GM12878 (cell line): ENCODE measurements around the gene PHF1. TPM values are rescaled to one million over a fixed set of nuclear protein-coding genes. Genes with fewer than 3 reads are reported as not detected.

Experiments used
- CBFB ChIP-seq: IDR thresholded peaks from 2 replicates; pipeline ENCODE4 v1.6.1; 2016; ENCODE audit warnings: antibody characterized with exemption, low read depth
- CBX5 ChIP-seq: sonication (generic); IDR thresholded peaks from 2 replicates; pipeline ENCODE4 v1.6.1; 2016; ENCODE audit warnings: low read depth, moderate library complexity, mild to moderate bottlenecking, inconsistent platforms
- CHD1 ChIP-seq: IDR thresholded peaks from 2 replicates; pipeline ENCODE4 v1.6.1; 2012; ENCODE audit warnings: low read depth, low read length, improper control_type of control experiment
- DPF2 ChIP-seq: fragments of 450-650 bp; IDR thresholded peaks from 2 replicates; pipeline ENCODE4 v1.6.1; 2017; ENCODE audit warnings: mild to moderate bottlenecking
- FOS ChIP-seq: IDR thresholded peaks from 3 replicates; pipeline ENCODE4 v1.6.1; 2011; ENCODE audit warnings: borderline replicate concordance; ENCODE audit not compliant: insufficient read length; ENCODE audit errors: extremely low read depth
- GATAD2B ChIP-seq: fragments of 450-650 bp; conservative IDR thresholded peaks from 2 replicates; pipeline ENCODE4 v1.6.1; 2017; ENCODE audit warnings: low read depth, mild to moderate bottlenecking, moderate library complexity
- MYC ChIP-seq: IDR thresholded peaks from 2 replicates; pipeline ENCODE4 v1.6.1; 2011; ENCODE audit warnings: mild to moderate bottlenecking, low read length, moderate library complexity, inconsistent platforms; ENCODE audit not compliant: insufficient read depth, insufficient replicate concordance, insufficient read length, severe bottlenecking
- NFYB ChIP-seq: IDR thresholded peaks from 2 replicates; pipeline ENCODE4 v1.6.1; 2011; ENCODE audit warnings: low read depth, mild to moderate bottlenecking, low read length, improper control_type of control experiment, moderate library complexity; ENCODE audit not compliant: insufficient read depth
- POLR2AphosphoS5 ChIP-seq: IDR thresholded peaks from 2 replicates; pipeline ENCODE4 v1.6.1; 2011; ENCODE audit warnings: mild to moderate bottlenecking, low read length, inconsistent platforms
- RAD21 ChIP-seq: IDR thresholded peaks from 2 replicates; pipeline ENCODE4 v1.6.1; 2011; ENCODE audit warnings: mild to moderate bottlenecking, low read depth, low read length, moderate library complexity; ENCODE audit not compliant: insufficient read depth
- RCOR1 ChIP-seq: conservative IDR thresholded peaks from 2 replicates; pipeline ENCODE4 v1.6.1; 2012; ENCODE audit warnings: low read depth, low read length, improper control_type of control experiment
- SMC3 ChIP-seq: IDR thresholded peaks from 2 replicates; pipeline ENCODE4 v1.6.1; 2011; ENCODE audit warnings: low read length, improper control_type of control experiment, borderline replicate concordance
- TCF3 ChIP-seq: IDR thresholded peaks from 2 replicates; pipeline ENCODE4 v1.6.1; 2012; ENCODE audit warnings: low read depth, mild to moderate bottlenecking, low read length, borderline replicate concordance; ENCODE audit not compliant: insufficient read depth
- polyA plus RNA-seq, 11 experiments: library from polyadenylated mRNA; depleted of rRNA in 4 of 11; unstranded in 6 of 11; stranded (reverse) in 5 of 11; fragments of >200 nt; fragmentation: Nextera tagmentation in 4 of 11; fragmentation: Illumina TruSeq in 1 of 11; extraction: Ambion mirVana in 4 of 11; extraction: Trizol in 1 of 11; gene quantifications; 1 replicate in 1 of 11; 2 replicates in 10 of 11; pipeline versions ENCODE4 v1.2.1 to v1.2.3, GENCODE V29; 2011 to 2016; ENCODE audit warnings: inconsistent platforms in 2 of 11, missing spikeins in 2 of 11, low read depth in 1 of 11
- total RNA-seq, 4 experiments: library from RNA; depleted of rRNA in 3 of 4; stranded (reverse); fragments of >200 nt in 3 of 4; fragmentation: Illumina TruSeq in 1 of 4; extraction: Trizol in 1 of 4; gene quantifications; 2 replicates each; pipeline versions ENCODE4 v1.2.1 to v1.2.3, GENCODE V29; 2013 to 2021
- TF ChIP-seq, protein P1 (sequence below): fragments of 450-650 bp; formaldehyde crosslinking; IDR thresholded peaks from 2 replicates; pipeline ENCODE4 v1.4.0; 2020; ENCODE audit warnings: mild to moderate bottlenecking, moderate library complexity

The PHF1 gene
- total and polyA plus RNA-seq, 10 of the 15 experiments (the other 5 are each of a cell fraction or from before 2014, with no cell fraction given), result 1.3 to 17.8 (median 6.2) TPM

DNA sequence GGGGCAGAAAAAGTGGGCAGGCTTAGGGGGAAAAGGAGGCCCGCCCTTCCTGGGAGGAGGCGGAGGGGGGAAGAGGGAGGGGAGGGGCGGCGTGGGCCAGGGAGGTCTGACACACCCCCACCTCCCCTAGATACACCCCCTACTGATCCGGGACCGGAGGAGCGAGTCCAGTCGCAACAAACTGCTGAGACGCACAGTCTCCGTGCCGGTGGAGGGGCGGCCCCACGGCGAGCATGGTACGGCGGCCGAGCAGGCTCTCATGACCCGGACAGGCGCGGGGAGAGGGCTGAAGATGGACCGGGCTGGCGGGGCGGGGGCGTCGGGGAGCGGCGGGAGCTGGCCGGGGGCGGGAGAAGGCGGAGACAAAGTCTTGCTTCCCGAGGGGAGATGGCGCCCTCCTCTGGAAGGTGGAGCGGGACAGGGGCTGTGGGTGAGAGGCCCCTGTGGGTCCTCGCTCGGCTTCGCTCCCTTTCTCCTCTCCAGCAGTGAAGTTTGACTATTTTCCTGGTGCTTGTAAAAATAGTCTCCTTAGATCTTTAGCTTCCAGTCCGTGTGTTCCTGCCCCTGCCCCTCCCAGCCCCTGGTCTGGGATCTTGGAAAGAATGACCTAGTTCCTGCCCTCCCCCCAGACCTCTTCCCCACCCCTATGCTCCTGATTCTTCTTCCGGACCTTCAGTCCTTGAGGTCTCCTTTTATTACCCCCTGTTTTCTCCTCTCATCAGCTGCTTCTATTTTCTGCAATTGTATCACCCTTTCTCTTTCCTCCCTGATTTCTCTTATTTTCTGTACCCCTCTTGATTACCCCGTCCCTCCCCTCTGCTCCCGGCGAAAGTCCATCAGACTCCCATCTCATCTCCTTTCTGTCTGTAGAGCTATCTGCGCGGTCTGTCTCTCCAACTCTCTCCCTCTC is 15.1 kb downstream of the PHF1 start (continued):
- TF ChIP-seq RAD21 (peak; percentile 54), MYC (no peak), CHD1 (no peak), POLR2AphosphoS5 (peak; percentile 62; the same call in 1 of the 2 replicates), RCOR1 (no peak), SMC3 (peak; percentile 36; the same call in 1 of the 2 replicates), CBFB (no peak), CBX5 (no peak), FOS (no peak), TCF3 (0 out of 2 replicates have a peak, but pooled peaks have one; percentile 5), DPF2 (no peak), NFYB (no peak), GATAD2B (no peak)
- TF ChIP-seq, protein P1, sequence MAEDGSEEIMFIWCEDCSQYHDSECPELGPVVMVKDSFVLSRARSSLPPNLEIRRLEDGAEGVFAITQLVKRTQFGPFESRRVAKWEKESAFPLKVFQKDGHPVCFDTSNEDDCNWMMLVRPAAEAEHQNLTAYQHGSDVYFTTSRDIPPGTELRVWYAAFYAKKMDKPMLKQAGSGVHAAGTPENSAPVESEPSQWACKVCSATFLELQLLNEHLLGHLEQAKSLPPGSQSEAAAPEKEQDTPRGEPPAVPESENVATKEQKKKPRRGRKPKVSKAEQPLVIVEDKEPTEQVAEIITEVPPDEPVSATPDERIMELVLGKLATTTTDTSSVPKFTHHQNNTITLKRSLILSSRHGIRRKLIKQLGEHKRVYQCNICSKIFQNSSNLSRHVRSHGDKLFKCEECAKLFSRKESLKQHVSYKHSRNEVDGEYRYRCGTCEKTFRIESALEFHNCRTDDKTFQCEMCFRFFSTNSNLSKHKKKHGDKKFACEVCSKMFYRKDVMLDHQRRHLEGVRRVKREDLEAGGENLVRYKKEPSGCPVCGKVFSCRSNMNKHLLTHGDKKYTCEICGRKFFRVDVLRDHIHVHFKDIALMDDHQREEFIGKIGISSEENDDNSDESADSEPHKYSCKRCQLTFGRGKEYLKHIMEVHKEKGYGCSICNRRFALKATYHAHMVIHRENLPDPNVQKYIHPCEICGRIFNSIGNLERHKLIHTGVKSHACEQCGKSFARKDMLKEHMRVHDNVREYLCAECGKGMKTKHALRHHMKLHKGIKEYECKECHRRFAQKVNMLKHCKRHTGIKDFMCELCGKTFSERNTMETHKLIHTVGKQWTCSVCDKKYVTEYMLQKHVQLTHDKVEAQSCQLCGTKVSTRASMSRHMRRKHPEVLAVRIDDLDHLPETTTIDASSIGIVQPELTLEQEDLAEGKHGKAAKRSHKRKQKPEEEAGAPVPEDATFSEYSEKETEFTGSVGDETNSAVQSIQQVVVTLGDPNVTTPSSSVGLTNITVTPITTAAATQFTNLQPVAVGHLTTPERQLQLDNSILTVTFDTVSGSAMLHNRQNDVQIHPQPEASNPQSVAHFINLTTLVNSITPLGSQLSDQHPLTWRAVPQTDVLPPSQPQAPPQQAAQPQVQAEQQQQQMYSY (CRISPR knock-in tag), result no peak
